ENCODE results near the gene F10.

The F10 gene

GRCh38 chr13:113114511-113115362 lies 7.9 kb upstream of the F10 start:
- DNase-seq (ENCODE audit: low read depth) = no peak
- no peak for TF ChIP-seq CTCF (IDR thresholded peaks at IDR 0.05; ENCODE audit: control insufficient read depth, insufficient read depth, low read depth, low read length, missing control alignments)
- no peak overlapping the region for H3K4me3 ChIP-seq (ENCODE audit: control insufficient read depth, low read depth, low read length)

- no peak for DNase-seq (ENCODE audit: low read depth)
- no peak for TF ChIP-seq CTCF (IDR thresholded peaks at IDR 0.05; ENCODE audit: control insufficient read depth, insufficient read depth, low read depth, low read length, missing control alignments)
- no peak overlapping the region for H3K4me3 ChIP-seq (ENCODE audit: control insufficient read depth, low read depth, low read length)
Measured at GRCh38 chr13:113115363-113116205, 7.0 kb upstream of the F10 start.

GRCh38 chr13:113116206-113116800 lies 6.3 kb upstream of the F10 start:
- no peak for DNase-seq (ENCODE audit: low read depth)
- H3K4me3 ChIP-seq (ENCODE audit: control insufficient read depth, low read depth, low read length) = no peak overlapping the region
- no peak for TF ChIP-seq CTCF (IDR thresholded peaks at IDR 0.05; ENCODE audit: control insufficient read depth, insufficient read depth, low read depth, low read length, missing control alignments)

GRCh38 chr13:113116871-113117271 lies 5.7 kb upstream of the F10 start:
- no peak for DNase-seq (ENCODE audit: low read depth)
- TF ChIP-seq CTCF (IDR thresholded peaks at IDR 0.05; ENCODE audit: control insufficient read depth, insufficient read depth, low read depth, low read length, missing control alignments) = no peak
- H3K4me3 ChIP-seq (ENCODE audit: control insufficient read depth, low read depth, low read length) = no peak overlapping the region

GRCh38 chr13:113117335-113117872 lies 5.2 kb upstream of the F10 start:
- no peak overlapping the region for H3K4me3 ChIP-seq (ENCODE audit: control insufficient read depth, low read depth, low read length)
- DNase-seq (ENCODE audit: low read depth) = no peak
- TF ChIP-seq CTCF (IDR thresholded peaks at IDR 0.05; ENCODE audit: control insufficient read depth, insufficient read depth, low read depth, low read length, missing control alignments) = no peak

GRCh38 chr13:113117911-113118260 lies 4.7 kb upstream of the F10 start:
- no peak for TF ChIP-seq CTCF (IDR thresholded peaks at IDR 0.05; ENCODE audit: control insufficient read depth, insufficient read depth, low read depth, low read length, missing control alignments)
- no peak overlapping the region for H3K4me3 ChIP-seq (ENCODE audit: control insufficient read depth, low read depth, low read length)
- no peak for DNase-seq (ENCODE audit: low read depth)
